Sigmoid colon (tissue), 7 donors: ENCODE results near the gene DBN1. TPM values are rescaled to one million over a fixed set of nuclear protein-coding genes. Genes with fewer than 3 reads are reported as not detected.

Experiments used
- DNase-seq: peaks from one replicate; pipeline ENCODE4 v3.0.0-alpha.2; 2019
- H3K27ac ChIP-seq, 4 donors: fragments of 200-600 bp; sonication (generic); one replicate each; pipeline ENCODE4 v1.5.1; 2016 to 2019; ENCODE audit warnings: mild to moderate bottlenecking in 1 of 4
- H3K27me3 ChIP-seq, 3 donors: fragments of 200-600 bp; sonication (generic); one replicate each; pipeline ENCODE4 v1.5.1; 2019; ENCODE audit warnings: mild to moderate bottlenecking in 1 of 3
- H3K36me3 ChIP-seq, 4 donors: fragments of 200-600 bp; sonication (generic); one replicate each; pipeline ENCODE4 v1.5.1; 2016 to 2019
- H3K4me1 ChIP-seq, 4 donors: fragments of 200-600 bp; sonication (generic); one replicate each; pipeline ENCODE4 v1.5.1; 2017 to 2019
- H3K4me3 ChIP-seq, 4 donors: fragments of 200-600 bp; sonication (generic); one replicate each; pipeline ENCODE4 v1.5.1; 2017 to 2019; ENCODE audit warnings: mild to moderate bottlenecking in 2 of 4, moderate library complexity in 1 of 4
- H3K9me3 ChIP-seq, 4 donors: fragments of 200-600 bp in 3 of 4; sonication (generic) in 3 of 4; one replicate each; pipeline versions ENCODE4 v1.5.1 to v1.6.1; 2013 to 2019
- EP300 ChIP-seq, 4 donors: sonication (generic); formaldehyde crosslinking; IDR thresholded peaks; one replicate each; pipeline ENCODE4 v1.6.1; 2017; ENCODE audit warnings: antibody characterized with exemption in 4 of 4
- POLR2A ChIP-seq, 2 donors: fragments of 450-650 bp; IDR thresholded peaks; one replicate each; pipeline ENCODE4 v1.6.1; 2016; ENCODE audit warnings: antibody characterized with exemption in 2 of 2, mild to moderate bottlenecking in 2 of 2, moderate library complexity in 2 of 2
- POLR2AphosphoS5 ChIP-seq, 4 donors: sonication (generic); formaldehyde crosslinking; IDR thresholded peaks; one replicate each; pipeline ENCODE4 v1.6.1; 2017; ENCODE audit warnings: antibody characterized with exemption in 4 of 4
- WGBS, 2 donors: extraction: QIAGEN DNeasy Blood & Tissue Kit; methylation state at CpG; one replicate each; pipeline ENCODE4 v1.1.7; 2013; 5-methylcytosine and 5-hydroxymethylcytosine counted together
- intact Hi-C: fragments of 100-400 bp; cut with DNase I; formaldehyde crosslinking; loops from one replicate; pipeline ENCODE4 v1.15.1; 2023
- polyA plus RNA-seq, 3 donors: library from polyadenylated mRNA; stranded (reverse); fragments of 200-250 nt; gene quantifications; one replicate each; pipeline ENCODE4 v1.2.3, GENCODE V29; 2013
- total RNA-seq, 4 donors: library from RNA; depleted of rRNA; stranded (reverse); fragments of >200 nt; gene quantifications; one replicate each; pipeline ENCODE4 v1.1.0, GENCODE V29; 2016
- TF ChIP-seq, protein P1 (sequence below), 4 experiments: fragments of 450-650 bp in 3 of 4; fragments of 200-600 bp in 1 of 4; IDR thresholded peaks; one replicate each; pipeline ENCODE4 v1.5.1; 2016 to 2019; ENCODE audit warnings: antibody characterized with exemption in 4 of 4, mild to moderate bottlenecking in 3 of 4, moderate library complexity in 2 of 4
- donor health status: healthy with polysubstance abuse.
- donor health status: Bipolar disorder and iron deficiency.
- donor health status: healthy.

Gene DBN1
- total and polyA plus RNA-seq, 7 donors, result 6.0 to 100.0 (median 54.8) TPM

- Histone ChIP-seq H3K9me3 (no peaks in the 10 kb centered on the region), H3K27me3 (no peaks in the 10 kb centered on the region), H3K27ac (peak overlapping the region; percentile 95 to 99 (median 97)), H3K4me1 (peaks cover 0 to 76% (median 69%) of the 10 kb centered on the region in 4 donors), H3K4me3 (peak overlapping the region; percentile 66 to 97 (median 86)), H3K36me3 (peaks cover 14 to 35% (median 23%) of the 10 kb centered on the region in 4 donors)
- TF ChIP-seq EP300 (IDR thresholded peaks at IDR 0.05) (peak in 1 of 4 donors; percentile 12), POLR2A (IDR thresholded peaks at IDR 0.05) (peak; percentile 41 to 62), POLR2AphosphoS5 (IDR thresholded peaks at IDR 0.05) (peak; percentile 81 to 87 (median 84))
- TF ChIP-seq, protein P1, sequence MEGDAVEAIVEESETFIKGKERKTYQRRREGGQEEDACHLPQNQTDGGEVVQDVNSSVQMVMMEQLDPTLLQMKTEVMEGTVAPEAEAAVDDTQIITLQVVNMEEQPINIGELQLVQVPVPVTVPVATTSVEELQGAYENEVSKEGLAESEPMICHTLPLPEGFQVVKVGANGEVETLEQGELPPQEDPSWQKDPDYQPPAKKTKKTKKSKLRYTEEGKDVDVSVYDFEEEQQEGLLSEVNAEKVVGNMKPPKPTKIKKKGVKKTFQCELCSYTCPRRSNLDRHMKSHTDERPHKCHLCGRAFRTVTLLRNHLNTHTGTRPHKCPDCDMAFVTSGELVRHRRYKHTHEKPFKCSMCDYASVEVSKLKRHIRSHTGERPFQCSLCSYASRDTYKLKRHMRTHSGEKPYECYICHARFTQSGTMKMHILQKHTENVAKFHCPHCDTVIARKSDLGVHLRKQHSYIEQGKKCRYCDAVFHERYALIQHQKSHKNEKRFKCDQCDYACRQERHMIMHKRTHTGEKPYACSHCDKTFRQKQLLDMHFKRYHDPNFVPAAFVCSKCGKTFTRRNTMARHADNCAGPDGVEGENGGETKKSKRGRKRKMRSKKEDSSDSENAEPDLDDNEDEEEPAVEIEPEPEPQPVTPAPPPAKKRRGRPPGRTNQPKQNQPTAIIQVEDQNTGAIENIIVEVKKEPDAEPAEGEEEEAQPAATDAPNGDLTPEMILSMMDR (IDR thresholded peaks at IDR 0.05), result no peak
- peak; percentile 95 for DNase-seq
- intact Hi-C loops, result loop anchor here (1.0 kb wide), 1 partner anchor 39 kb away; no protein-coding TSS in a partner anchor
- WGBS, 2 donors, result 70 to 78% methylated on average over 14 of the region's 14 CpGs
These were observed 22.0 kb upstream of the DBN1 start for GRCh38 chr5:177495243-177496060.

- Histone ChIP-seq H3K4me3 (peak overlapping the region; percentile 66 to 97 (median 86)), H3K36me3 (peaks cover 19 to 44% (median 32%) of the 10 kb centered on the region in 4 donors), H3K9me3 (no peaks in the 10 kb centered on the region), H3K27me3 (no peaks in the 10 kb centered on the region), H3K4me1 (peaks cover 0 to 84% (median 77%) of the 10 kb centered on the region in 4 donors), H3K27ac (peak overlapping the region; percentile 95 to 99 (median 97))
- 57 to 64% methylated on average over 11 of the region's 11 CpGs for WGBS, 2 donors
- DNase-seq, result peak; percentile 91
- intact Hi-C loops, result no loop called here
- TF ChIP-seq POLR2AphosphoS5 (IDR thresholded peaks at IDR 0.05), result peak; percentile 13 to 54 (median 36)
- TF ChIP-seq, protein P1 (IDR thresholded peaks at IDR 0.05), result peak in 1 of 4 experiments; percentile 28
- peak in 1 of 4 donors; percentile 35 for TF ChIP-seq EP300 (IDR thresholded peaks at IDR 0.05)
- TF ChIP-seq POLR2A (IDR thresholded peaks at IDR 0.05), result no peak
These were observed 21.1 kb upstream of the DBN1 start for GRCh38 chr5:177494346-177495195.

GRCh38 chr5:177493795-177494345, 20.4 kb upstream of the DBN1 start:
- Histone ChIP-seq H3K27me3 (no peaks in the 10 kb centered on the region), H3K4me3 (peak overlapping the region in 3 of 4 donors; percentile 66 to 92 (median 81)), H3K27ac (peak overlapping the region; percentile 95 to 99 (median 97)), H3K9me3 (no peaks in the 10 kb centered on the region), H3K4me1 (peaks cover 0 to 90% (median 83%) of the 10 kb centered on the region in 4 donors), H3K36me3 (peaks cover 26 to 51% (median 39%) of the 10 kb centered on the region in 4 donors)
- TF ChIP-seq POLR2A (IDR thresholded peaks at IDR 0.05), result no peak
- no peak for TF ChIP-seq POLR2AphosphoS5 (IDR thresholded peaks at IDR 0.05)
- no peak for TF ChIP-seq EP300 (IDR thresholded peaks at IDR 0.05)
- TF ChIP-seq, protein P1 (IDR thresholded peaks at IDR 0.05), result no peak
- no peak for DNase-seq
- WGBS, 2 donors, result 86 to 92% methylated on average over 5 of the region's 5 CpGs
- intact Hi-C loops, result no loop called here

- 85 to 86% methylated on average over 7 of the region's 7 CpGs for WGBS, 2 donors
- TF ChIP-seq POLR2AphosphoS5 (IDR thresholded peaks at IDR 0.05), result peak in 1 of 4 donors; percentile 12
- no peak for TF ChIP-seq POLR2A (IDR thresholded peaks at IDR 0.05)
- TF ChIP-seq EP300 (IDR thresholded peaks at IDR 0.05), result no peak
- intact Hi-C loops, result no loop called here
- Histone ChIP-seq H3K27ac (peak overlapping the region; percentile 95 to 99 (median 97)), H3K4me3 (peak overlapping the region in 3 of 4 donors; percentile 66 to 92 (median 81)), H3K9me3 (no peaks in the 10 kb centered on the region), H3K36me3 (peaks cover 36 to 60% (median 50%) of the 10 kb centered on the region in 4 donors), H3K27me3 (no peaks in the 10 kb centered on the region), H3K4me1 (peaks cover 0 to 90% (median 82%) of the 10 kb centered on the region in 4 donors)
- no peak for DNase-seq
These were observed 19.4 kb upstream of the DBN1 start for GRCh38 chr5:177492841-177493240.
